Germinal center (tissue), 1 donor: ENCODE measurements around the gene TNRC18.
"Not testable (repeated sequence)": the region's sequence is repeated elsewhere in the genome, so short reads cannot be mapped to it uniquely, and the experiment has no call there.

Experiments
- DNase-seq: peaks from one replicate; pipeline ENCODE4 v3.0.0; 2012; ENCODE audit warnings: mixed read lengths, low spot score

The TNRC18 gene

DNA sequence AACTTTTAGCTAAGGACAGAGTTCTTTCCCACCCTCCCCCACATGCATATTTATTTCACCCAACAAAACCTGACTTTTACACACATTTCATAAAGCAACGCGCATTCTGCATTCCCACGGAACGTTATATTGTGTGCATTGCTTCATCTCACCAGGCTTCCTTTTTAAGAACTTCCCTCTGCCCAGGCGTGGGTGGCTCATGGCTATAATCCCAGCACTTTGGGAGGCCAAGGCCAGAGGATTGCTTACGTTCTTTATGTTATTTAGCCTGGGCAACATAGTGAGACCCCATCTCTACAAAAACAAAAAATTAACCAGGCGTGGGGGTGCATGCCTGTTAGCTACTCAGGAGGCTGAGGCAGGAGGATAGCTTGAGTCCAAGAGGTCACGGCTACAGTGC, 155.8 kb downstream of the TNRC18 start:
- DNase-seq: not testable (repeated sequence)

DNA sequence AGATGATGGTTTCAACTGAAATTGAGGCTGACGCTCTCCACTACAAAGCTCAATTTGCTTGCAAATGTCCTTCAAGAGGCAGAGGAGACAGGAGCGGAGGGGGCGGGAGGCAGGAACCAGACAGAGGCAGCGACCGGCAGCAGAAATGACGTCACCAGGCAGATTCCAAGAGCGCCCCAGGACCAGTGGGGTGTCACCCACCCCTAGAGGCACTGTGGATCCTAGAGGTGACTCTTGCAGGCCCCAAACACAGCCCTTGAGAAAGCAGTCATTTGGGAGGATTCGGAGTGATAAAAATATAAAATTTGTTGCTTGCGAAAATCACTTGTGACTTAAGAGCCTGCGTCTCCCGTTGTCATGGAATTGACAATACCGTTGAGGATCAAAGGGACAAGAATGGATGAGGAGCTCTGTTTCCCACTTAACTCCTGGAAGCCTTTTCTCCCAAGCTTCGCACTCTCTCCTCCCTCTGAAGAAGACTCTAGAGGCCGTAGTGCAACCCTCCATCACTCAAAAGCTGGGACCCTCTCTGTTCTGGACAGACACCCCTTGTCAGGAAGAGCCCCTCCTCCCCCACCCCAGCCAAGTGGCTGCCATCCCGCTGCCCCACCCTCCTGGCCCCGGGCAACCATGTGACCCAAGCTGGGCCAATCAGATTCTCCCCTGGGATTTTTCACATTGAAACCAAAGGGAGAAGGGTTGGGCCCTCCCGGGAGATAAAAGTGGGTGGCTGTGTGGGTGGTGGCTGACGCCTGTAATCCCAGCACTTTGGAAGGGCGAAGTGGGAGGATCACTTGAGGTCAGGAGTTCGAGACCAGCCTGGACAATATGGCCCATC, 157.2 kb downstream of the TNRC18 start:
- DNase-seq: no peak

- DNase-seq: no peak
These were observed 158.1 kb downstream of the TNRC18 start for GRCh38 chr7:5265320-5266190.

DNA sequence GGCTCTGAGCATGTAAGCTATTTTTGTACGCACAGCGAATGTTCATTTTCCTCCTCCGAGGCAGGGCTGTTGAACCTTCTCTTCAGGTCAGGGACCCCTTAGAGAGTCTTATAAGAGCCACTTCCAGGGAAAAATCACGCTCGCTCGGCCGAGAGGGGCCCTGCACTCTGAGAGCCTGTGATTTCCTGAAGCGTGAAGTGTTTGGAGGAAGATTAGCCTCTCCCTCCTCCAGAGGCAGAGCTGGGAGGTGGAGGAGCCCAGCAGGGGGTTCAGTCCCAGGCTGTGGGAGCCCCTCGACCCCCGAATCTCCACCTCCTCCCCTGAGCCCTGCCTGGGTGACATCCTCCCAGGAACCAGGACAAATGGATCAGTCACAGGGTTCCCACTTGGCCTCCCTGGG, 160.6 kb downstream of the TNRC18 start:
- DNase-seq: not testable (repeated sequence)

DNA sequence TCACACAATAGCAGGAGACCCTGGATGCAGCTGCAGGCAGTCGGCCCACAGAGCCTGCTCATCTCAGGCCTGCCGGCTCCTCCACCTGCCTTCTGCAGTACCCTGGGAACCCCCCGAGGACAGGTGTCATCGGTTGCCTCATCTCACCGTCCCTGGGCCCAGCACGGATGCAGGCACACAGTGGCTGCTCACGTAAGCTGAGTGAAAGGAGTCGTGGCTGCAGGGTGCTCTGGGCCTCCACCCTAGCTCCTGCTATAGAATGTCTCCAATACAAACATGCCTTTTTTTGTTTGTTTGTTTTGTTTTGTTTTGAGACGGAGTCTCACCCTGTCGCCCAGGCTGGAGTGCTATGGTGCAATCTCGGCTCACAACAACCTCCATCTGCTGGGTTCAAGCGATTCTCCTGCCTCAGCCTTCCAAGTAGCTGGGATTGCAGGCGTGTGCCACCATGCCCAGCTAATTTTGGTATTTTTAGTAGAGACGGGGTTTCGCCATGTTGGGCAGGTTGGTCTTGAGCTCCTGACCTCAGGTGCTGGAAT, 163.0 kb downstream of the TNRC18 start:
- DNase-seq: not testable (repeated sequence)
